ENCODE measurements around the gene LRRC9.

LRRC9 gene

DNA sequence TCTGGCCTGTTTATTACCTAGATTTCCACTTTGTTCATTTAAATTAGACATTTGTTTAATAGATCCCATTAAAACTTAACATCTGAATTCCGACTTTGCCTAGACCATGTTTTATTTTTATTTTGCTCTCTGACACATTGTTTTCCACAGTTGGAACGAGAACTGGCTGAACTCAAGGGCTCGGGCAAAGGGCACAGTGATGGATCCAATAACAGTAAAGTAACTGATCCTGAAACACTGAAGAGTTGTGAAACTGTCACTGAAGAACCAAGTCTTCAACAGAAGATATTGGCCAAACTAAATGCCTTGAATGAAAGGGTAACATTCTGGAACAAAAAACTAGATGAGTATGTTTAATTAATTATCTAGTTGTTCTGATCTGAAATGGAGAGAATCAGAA lies 39.7 kb downstream of the LRRC9 start:
- no peak overlapping the region for H3K27ac ChIP-seq
- no peak for TF ChIP-seq ZFX (IDR thresholded peaks at IDR 0.05; ENCODE audit: borderline replicate concordance)
- TF ChIP-seq, protein P1, sequence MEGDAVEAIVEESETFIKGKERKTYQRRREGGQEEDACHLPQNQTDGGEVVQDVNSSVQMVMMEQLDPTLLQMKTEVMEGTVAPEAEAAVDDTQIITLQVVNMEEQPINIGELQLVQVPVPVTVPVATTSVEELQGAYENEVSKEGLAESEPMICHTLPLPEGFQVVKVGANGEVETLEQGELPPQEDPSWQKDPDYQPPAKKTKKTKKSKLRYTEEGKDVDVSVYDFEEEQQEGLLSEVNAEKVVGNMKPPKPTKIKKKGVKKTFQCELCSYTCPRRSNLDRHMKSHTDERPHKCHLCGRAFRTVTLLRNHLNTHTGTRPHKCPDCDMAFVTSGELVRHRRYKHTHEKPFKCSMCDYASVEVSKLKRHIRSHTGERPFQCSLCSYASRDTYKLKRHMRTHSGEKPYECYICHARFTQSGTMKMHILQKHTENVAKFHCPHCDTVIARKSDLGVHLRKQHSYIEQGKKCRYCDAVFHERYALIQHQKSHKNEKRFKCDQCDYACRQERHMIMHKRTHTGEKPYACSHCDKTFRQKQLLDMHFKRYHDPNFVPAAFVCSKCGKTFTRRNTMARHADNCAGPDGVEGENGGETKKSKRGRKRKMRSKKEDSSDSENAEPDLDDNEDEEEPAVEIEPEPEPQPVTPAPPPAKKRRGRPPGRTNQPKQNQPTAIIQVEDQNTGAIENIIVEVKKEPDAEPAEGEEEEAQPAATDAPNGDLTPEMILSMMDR (IDR thresholded peaks at IDR 0.05), result no peak

DNA sequence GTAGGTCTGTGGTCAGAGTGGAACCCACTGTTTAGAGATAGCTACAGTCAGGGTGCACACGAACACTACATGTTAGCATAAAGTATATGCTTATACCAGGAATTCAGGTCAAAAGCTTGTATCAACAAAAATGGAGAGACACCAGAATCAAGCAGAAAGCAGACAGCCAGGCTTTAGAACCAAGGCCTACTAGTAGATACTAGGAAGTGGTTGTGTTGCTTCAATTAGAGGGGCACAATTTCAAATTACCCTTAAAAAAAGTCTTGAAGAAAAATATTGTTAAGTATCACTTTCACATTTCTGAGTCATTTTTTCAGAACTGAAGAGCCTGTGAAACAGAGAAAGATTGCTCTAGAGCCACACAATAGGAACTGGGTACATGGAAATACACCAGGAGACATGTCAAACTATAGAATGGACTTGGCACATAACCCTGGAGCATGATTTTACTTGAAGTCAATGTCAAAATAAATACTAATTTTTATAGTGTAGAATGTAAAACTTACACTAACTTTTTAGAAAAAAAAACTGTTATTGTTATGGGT lies 41.6 kb downstream of the LRRC9 start:
- no peak overlapping the region for H3K27ac ChIP-seq
- no peak for TF ChIP-seq ZFX (IDR thresholded peaks at IDR 0.05; ENCODE audit: borderline replicate concordance)
- TF ChIP-seq, protein P1 (IDR thresholded peaks at IDR 0.05), result no peak

DNA sequence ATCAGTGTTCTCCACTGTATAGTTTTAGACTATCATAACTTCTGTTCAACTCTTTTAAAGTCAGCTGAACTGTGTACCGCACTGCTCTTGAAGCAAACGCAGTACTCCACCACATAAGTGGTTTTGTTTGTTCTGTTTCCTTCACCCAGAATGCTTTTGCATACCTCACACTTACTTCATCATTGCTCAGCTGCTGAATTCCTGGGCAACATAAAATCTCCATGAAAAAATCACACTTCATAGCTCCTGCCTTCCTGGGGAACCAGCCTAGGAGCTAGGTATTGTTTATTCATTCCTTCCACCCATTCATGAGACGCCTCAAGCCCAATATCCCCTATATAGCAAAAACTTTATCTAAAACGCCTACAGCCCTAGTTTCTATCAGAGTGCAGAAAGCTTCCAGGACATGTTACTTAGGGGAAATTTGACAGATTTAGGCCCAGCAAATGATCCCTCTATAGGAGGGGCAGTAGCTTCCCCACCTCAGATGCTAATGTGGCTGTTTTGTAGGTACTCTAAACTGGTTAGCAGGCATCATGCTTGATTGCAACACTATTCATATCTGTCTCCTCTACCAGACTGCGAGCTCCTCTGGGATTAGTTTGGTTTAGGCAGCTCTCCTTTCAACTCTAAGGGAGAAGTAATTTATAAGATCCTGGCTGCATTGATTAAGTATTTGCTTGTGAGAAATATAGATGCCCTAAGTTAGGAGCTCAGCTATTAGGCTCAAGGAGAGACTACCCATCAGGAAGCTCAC lies 44.5 kb downstream of the LRRC9 start:
- H3K27ac ChIP-seq, result no peak overlapping the region
- TF ChIP-seq ZFX (IDR thresholded peaks at IDR 0.05; ENCODE audit: borderline replicate concordance), result no peak
- TF ChIP-seq, protein P1 (IDR thresholded peaks at IDR 0.05), result no peak

DNA sequence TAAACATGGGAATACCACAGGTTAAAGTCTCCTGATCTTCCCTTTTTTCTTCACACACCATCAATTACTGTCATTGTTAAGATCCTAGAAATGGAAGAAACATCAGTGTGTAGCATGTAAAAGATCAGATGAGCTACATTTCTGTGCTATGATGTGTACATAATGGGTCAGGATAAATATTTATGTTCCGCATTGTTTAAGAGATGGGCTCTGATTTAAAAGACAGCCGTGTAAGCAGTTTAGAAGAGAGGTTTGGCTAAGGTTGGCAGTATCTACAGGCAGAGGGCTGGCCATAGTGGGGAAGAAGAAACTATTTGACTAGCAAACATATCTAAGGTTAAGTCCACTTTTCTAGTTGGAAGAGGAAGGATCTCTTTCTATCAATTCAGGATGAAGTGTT lies 49.4 kb downstream of the LRRC9 start:
- peak overlapping the region; percentile 82 for H3K27ac ChIP-seq
- TF ChIP-seq, protein P1 (IDR thresholded peaks at IDR 0.05), result no peak
- TF ChIP-seq ZFX (IDR thresholded peaks at IDR 0.05; ENCODE audit: borderline replicate concordance), result no peak

DNA sequence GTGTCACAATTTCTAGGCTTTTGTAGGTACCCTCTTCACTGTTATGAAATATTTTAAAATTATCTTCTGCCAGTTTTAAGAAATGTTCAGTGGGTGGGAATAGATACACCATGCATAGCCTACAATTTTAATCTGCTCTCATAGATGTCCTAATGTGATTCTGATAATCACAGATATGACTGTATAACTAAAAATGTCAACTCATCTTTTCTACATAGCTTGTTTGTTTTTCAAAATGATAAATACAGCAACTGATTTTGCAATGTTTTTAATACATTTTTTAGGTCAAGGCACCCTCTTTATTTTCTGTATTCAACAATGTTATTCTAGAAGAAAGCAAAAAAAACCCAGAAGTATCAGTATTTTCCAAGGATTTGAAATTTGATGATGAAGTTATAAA lies 61.6 kb downstream of the LRRC9 start:
- TF ChIP-seq ZFX (IDR thresholded peaks at IDR 0.05; ENCODE audit: borderline replicate concordance), result no peak
- TF ChIP-seq, protein P1 (IDR thresholded peaks at IDR 0.05), result no peak
- no peak overlapping the region for H3K27ac ChIP-seq

DNA sequence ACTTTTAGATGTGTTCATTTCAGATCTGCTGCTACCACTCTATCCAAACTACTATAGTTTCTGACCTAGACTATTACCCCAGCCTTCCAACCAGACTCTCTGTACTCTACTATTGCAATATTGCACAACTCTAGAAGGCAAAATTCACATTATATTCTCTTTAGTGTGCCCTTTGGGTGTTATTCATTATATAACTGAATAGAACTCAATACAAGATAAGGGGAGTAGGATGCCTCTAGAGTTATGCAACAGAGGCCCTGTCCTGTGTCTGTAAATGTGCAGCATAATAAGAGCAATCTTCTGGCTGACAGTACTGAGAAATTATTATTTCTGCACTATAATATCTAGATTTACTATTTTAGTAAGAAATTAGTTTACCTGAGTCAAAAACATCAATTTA lies 63.1 kb downstream of the LRRC9 start:
- H3K27ac ChIP-seq, result no peak overlapping the region
- TF ChIP-seq ZFX (IDR thresholded peaks at IDR 0.05; ENCODE audit: borderline replicate concordance), result no peak
- TF ChIP-seq, protein P1 (IDR thresholded peaks at IDR 0.05), result no peak

DNA sequence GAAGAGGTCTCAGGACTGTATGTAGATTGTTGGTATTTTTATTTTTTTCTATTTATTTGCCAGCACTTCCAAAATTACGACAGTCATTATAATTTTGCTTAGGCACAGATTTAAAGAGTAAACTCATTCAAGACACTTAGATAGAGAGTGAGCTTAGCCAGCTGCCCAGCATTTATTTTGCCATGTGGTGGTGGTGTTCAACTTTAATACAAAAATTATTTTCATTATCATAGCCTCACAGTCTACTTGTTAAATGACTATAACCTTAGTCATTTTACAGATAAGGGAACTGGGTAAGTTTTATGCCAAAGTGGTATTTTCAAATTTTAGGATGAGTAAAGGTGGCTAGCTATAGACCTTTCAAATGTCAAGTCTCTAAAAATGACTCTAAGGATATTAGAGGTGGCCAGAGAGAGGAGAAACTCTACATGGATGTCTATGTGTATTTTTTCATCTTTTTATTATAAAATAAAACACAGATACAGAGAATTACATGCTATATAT lies 66.7 kb downstream of the LRRC9 start:
- H3K27ac ChIP-seq, result no peak overlapping the region
- TF ChIP-seq, protein P1 (IDR thresholded peaks at IDR 0.05), result no peak
- TF ChIP-seq ZFX (IDR thresholded peaks at IDR 0.05; ENCODE audit: borderline replicate concordance), result no peak

All from 22Rv1 (cell line).